Pulmonary artery endothelial cell (primary cell): ENCODE data around the gene DOP1A. TPM values are rescaled to one million over a fixed set of nuclear protein-coding genes. Genes with fewer than 3 reads are reported as not detected.

Source experiments
- DNase-seq: peaks from one replicate; pipeline ENCODE4 v3.0.0-alpha.2; 2011; ENCODE audit warnings: low read depth, low spot score
- total RNA-seq: library from RNA; depleted of rRNA; stranded (reverse); fragments of >200 nt; gene quantifications from 2 replicates; pipeline ENCODE4 v1.2.3, GENCODE V29; 2014

Gene DOP1A
- total RNA-seq, 1 donor from 2014 or later, result 22.2 TPM

- DNase-seq, result no peak
Observed at GRCh38 chr6:83193747-83194566, 126.5 kb downstream of the DOP1A start.

GRCh38 chr6:83198486-83199172, 131.2 kb downstream of the DOP1A start:
- DNase-seq, result peak; percentile 48

GRCh38 chr6:83199173-83199862, 131.8 kb downstream of the DOP1A start:
- DNase-seq, result no peak

- peak; percentile 63 for DNase-seq
Observed at GRCh38 chr6:83199863-83200225, 132.4 kb downstream of the DOP1A start.

- DNase-seq, result no peak
Observed at GRCh38 chr6:83202031-83202430, 134.6 kb downstream of the DOP1A start.

- DNase-seq, result peak; percentile 51
Observed at GRCh38 chr6:83215131-83216047, 147.9 kb downstream of the DOP1A start.

- no peak for DNase-seq
Observed at GRCh38 chr6:83216806-83217205, 149.3 kb downstream of the DOP1A start.

Other genes with a start within 250 kb of the DOP1A start
- 5.1 and 6.3 TPM in 2 replicates for gene UBE3D, start 1.8 kb upstream of the DOP1A start, total RNA-seq
- gene PGM3, start 125.6 kb downstream of the DOP1A start, total RNA-seq, result 74.8 and 121 TPM in 2 replicates
- gene RWDD2A, start 125.7 kb downstream of the DOP1A start, total RNA-seq, result 3.1 and 4.6 TPM in 2 replicates